ENCODE data around the gene PMEPA1. TPM values are rescaled to one million over a fixed set of nuclear protein-coding genes. Genes with fewer than 3 reads are reported as not detected.

PMEPA1 gene
- total and polyA plus RNA-seq, 4 donors: 0.61 to 1.5 (median 1.1) TPM

GRCh38 chr20:57703013-57703412 lies 6.8 kb downstream of the PMEPA1 start:
- no peak overlapping the region for H3K4me3 ChIP-seq (ENCODE audit: low read depth in 1 of 3, low read length in 3 of 3)
- peaks cover 0 to 5% (median 2%) of the 10 kb centered on the region in 4 donors for H3K27me3 ChIP-seq (ENCODE audit: control insufficient read depth in 4 of 4, insufficient read depth in 4 of 4, low read length in 3 of 4)
- H3K27ac ChIP-seq (ENCODE audit: low read depth in 1 of 2, low read length in 2 of 2): no peak overlapping the region
- no peaks in the 10 kb centered on the region for H3K9me3 ChIP-seq (ENCODE audit: control insufficient read depth in 4 of 4, low read length in 3 of 4)
- H3K36me3 ChIP-seq (ENCODE audit: control insufficient read depth in 4 of 4, insufficient read depth in 3 of 4, low read depth in 1 of 4, low read length in 3 of 4): no peaks in the 10 kb centered on the region
- H3K9ac ChIP-seq (ENCODE audit: low read depth in 1 of 2, low read length in 2 of 2): no peak overlapping the region
- WGBS: 66% methylated on average over 6 of the region's 6 CpGs
- no peak for DNase-seq (ENCODE audit: low spot score)
- TF ChIP-seq JUND (IDR thresholded peaks at IDR 0.05): no peak
- no peaks in the 10 kb centered on the region for H3K4me1 ChIP-seq (ENCODE audit: control insufficient read depth in 4 of 4, insufficient read depth in 4 of 4, low read length in 3 of 4)

GRCh38 chr20:57702521-57702920 lies 7.3 kb downstream of the PMEPA1 start:
- Histone ChIP-seq H3K4me3 (ENCODE audit: low read depth in 1 of 3, low read length in 3 of 3) (no peak overlapping the region), H3K4me1 (ENCODE audit: control insufficient read depth in 4 of 4, insufficient read depth in 4 of 4, low read length in 3 of 4) (no peaks in the 10 kb centered on the region), H3K27ac (ENCODE audit: low read depth in 1 of 2, low read length in 2 of 2) (no peak overlapping the region), H3K9me3 (ENCODE audit: control insufficient read depth in 4 of 4, low read length in 3 of 4) (no peaks in the 10 kb centered on the region), H3K36me3 (ENCODE audit: control insufficient read depth in 4 of 4, insufficient read depth in 3 of 4, low read depth in 1 of 4, low read length in 3 of 4) (no peaks in the 10 kb centered on the region), H3K9ac (ENCODE audit: low read depth in 1 of 2, low read length in 2 of 2) (no peak overlapping the region), H3K27me3 (ENCODE audit: control insufficient read depth in 4 of 4, insufficient read depth in 4 of 4, low read length in 3 of 4) (peaks cover 0 to 3% (median 1%) of the 10 kb centered on the region in 4 donors)
- TF ChIP-seq HNF4A (conservative IDR thresholded peaks at IDR 0.05) (no peak), TAF1 (conservative IDR thresholded peaks at IDR 0.05) (no peak), EGR1 (IDR thresholded peaks at IDR 0.05; ENCODE audit: low read depth in 2 of 2) (no peak)
- WGBS: 73% methylated on average over 6 of the region's 6 CpGs
- no peak for DNase-seq (ENCODE audit: low spot score)

GRCh38 chr20:57702091-57702490 lies 7.7 kb downstream of the PMEPA1 start:
- Histone ChIP-seq H3K36me3 (ENCODE audit: control insufficient read depth in 4 of 4, insufficient read depth in 3 of 4, low read depth in 1 of 4, low read length in 3 of 4) (no peaks in the 10 kb centered on the region), H3K4me1 (ENCODE audit: control insufficient read depth in 4 of 4, insufficient read depth in 4 of 4, low read length in 3 of 4) (no peaks in the 10 kb centered on the region), H3K9me3 (ENCODE audit: control insufficient read depth in 4 of 4, low read length in 3 of 4) (no peaks in the 10 kb centered on the region), H3K4me3 (ENCODE audit: low read depth in 1 of 3, low read length in 3 of 3) (no peak overlapping the region), H3K27me3 (ENCODE audit: control insufficient read depth in 4 of 4, insufficient read depth in 4 of 4, low read length in 3 of 4) (peaks cover 0 to 3% (median 1%) of the 10 kb centered on the region in 4 donors), H3K27ac (ENCODE audit: low read depth in 1 of 2, low read length in 2 of 2) (no peak overlapping the region), H3K9ac (ENCODE audit: low read depth in 1 of 2, low read length in 2 of 2) (no peak overlapping the region)
- no peak for DNase-seq (ENCODE audit: low spot score)
- TF ChIP-seq FOXA2 (IDR thresholded peaks at IDR 0.05) (no peak), HNF4G (IDR thresholded peaks at IDR 0.05) (no peak), TAF1 (conservative IDR thresholded peaks at IDR 0.05) (no peak), ZBTB33 (IDR thresholded peaks at IDR 0.05) (no peak), YY1 (IDR thresholded peaks at IDR 0.05) (no peak), HNF4A (conservative IDR thresholded peaks at IDR 0.05) (no peak), FOXA1 (IDR thresholded peaks at IDR 0.05) (no peak), GABPA (IDR thresholded peaks at IDR 0.05 in 1 of 2, conservative IDR thresholded peaks at IDR 0.05 in 1 of 2) (no peak), CTCF (IDR thresholded peaks at IDR 0.05; ENCODE audit: low read depth, low read length, missing input control) (no peak), REST (IDR thresholded peaks at IDR 0.05) (no peak), RXRA (IDR thresholded peaks at IDR 0.05) (no peak)
- 60% methylated on average over 12 of the region's 12 CpGs for WGBS
